HS-27A (cell line): ENCODE measurements around the gene TESMIN.
A peak's percentile ranks its signal among the peaks of the same experiment; 100 is the strongest.

Experiments
- DNase-seq: peaks from one replicate; pipeline ENCODE4 v3.0.0-alpha.2; 2012; ENCODE audit warnings: low read depth, missing footprints

Gene TESMIN, protein sequence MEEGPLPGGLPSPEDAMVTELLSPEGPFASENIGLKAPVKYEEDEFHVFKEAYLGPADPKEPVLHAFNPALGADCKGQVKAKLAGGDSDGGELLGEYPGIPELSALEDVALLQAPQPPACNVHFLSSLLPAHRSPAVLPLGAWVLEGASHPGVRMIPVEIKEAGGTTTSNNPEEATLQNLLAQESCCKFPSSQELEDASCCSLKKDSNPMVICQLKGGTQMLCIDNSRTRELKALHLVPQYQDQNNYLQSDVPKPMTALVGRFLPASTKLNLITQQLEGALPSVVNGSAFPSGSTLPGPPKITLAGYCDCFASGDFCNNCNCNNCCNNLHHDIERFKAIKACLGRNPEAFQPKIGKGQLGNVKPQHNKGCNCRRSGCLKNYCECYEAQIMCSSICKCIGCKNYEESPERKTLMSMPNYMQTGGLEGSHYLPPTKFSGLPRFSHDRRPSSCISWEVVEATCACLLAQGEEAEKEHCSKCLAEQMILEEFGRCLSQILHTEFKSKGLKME

DNA sequence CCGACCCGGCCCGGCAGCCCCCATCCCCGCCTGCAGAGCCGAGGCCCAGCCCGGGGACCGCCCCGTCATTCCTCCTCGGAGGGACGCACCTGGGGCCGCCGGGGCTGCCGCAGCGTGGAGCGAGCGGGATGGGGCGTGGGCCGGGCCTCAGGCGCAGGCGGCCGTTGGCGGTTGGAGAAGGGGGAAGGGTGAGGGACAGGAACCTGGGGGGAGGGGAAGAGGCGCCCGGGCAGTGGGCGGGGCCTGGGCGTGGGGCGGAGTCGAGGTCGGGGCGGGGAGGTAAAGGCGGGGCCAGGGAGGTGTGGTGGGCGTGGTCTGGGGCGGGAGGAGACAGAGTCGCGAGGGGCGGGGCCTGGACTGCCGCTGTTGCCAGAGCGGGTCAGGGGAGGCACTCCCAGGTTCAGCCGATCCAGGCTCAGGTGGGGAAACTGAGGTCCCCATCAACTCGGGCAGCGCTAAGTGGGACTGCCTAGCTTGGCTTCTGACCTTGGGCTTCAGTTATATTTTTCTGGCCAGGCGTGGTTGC is at the start of gene TESMIN:
TSS of gene TESMIN (minus strand) at position 190 of the 526 bp plus-strand sequence. CDS start 860 bp downstream, outside the sequence.
- DNase-seq: peak; percentile 46

DNA sequence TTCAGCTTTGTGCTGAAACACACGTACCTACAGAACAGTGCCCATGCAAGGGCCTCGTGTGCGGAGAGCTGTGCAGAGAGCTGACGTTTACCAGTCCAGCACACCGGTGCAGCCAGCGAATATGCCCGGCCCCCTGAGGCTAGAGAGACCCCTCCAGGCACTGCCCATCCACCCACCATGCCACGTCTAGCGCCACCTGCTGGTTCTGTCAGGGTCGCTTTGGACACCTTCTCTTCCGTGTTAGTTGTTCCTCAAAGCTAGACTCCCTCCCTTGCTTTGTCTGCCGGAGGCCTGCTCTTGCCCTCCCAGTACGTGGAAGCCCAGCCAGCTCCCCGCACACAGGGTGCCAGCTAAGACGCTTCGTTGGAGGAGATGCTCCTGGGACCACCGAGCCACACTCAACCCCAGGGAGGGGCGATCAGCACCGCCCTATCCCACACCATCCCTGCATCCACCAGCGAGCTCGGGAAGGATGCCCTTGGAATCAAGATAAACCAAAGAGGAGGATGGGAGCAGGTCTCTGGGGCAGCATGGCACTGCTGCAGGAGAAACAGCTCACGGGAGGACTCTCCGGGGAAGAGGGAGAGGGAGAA is 47.0 kb upstream of the TESMIN start:
- DNase-seq: no peak

DNA sequence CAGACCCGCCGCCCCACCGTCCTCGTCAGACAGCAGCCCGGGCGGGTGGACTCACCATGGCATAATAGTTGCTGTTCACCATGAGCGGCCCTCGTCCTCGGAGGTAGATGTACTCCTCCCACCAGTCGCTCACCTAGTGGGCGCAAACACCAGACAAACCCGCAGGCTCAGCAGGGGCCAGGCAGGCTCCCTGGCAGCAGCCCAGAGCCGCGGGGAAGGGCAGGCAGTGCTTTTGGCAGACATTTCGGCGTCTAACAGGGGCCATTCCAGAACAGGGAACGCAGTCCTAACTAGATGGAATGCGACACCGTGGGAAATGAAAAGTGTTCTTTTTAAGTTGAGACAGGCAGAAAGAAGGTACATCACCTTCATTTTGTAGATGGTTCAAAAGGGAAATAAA is 45.5 kb upstream of the TESMIN start:
- no peak for DNase-seq

DNA sequence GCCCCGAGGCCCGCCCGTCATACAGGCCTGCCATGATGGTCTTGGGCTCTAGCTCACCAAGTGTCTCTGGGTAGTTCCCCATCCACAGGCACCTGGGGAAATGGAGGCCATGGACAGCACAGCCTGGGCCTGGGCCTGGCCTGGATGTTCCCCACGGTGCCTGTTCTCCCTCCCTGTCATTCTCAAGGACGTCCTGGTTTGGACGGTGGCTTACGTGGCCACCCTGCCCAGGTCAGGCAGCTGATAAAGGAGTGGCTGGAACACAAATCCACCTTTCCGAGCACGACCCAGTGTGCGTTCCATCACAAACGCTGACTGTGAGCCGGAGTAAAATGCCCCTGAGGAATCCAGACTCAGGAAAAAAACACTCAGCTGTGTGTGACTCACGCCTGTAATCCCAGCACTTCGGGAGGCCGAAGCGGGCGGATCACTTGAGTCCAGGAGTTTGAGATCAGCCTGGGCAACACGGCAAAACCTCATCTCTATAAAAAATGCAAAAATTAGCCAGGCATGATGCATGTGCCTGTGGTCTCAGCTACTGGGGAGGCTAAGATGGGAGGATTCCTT is 41.2 kb upstream of the TESMIN start:
- DNase-seq: no peak

DNA sequence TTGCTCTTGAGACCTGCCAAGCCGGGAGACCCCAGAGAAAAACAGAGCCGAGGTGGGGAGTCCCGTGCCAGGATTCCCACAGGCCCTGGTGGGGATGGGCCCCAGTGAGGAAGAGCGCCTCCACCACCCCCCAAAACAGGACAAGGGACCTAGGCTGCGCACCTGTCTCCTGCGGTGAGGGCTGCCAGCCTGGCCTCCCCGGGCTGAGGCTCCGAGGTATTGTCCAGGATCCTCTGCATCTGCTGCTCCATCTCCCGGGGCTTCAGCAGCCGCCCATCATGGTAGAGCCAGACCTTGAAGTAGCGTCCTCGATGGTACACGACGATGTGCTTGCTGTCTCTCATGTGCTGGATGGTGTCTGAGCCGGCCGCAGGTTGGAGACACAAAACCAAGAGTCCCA is 33.3 kb upstream of the TESMIN start:
- DNase-seq: no peak

DNA sequence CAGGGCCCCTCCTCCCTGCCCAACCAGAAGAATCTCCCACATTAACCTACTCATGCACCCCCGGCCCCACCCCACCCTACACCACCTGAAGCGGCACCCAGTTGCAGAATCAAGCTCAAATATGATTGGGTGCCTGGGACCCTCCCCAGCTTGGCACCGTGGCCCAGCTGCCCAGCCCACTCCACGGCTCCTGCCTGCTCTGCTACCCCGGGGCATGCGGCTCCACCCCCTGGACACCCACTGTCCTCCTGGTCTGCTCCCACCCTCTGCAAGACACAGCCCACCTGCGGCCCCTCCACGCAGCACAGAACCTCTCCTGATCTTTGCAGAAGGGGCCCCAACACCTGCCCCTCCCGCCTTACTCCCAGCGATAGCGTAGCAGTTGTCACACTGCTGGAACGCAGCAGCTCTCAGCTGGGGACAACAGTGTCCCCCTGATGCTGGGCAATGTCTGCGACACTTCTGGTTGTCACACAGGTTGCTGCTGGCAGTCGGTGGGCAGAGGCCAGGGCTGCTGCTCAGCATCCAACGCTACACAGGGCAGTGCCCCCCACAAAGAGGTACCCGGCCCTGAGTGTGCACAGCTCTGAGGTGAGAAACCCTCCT is 32.0 kb upstream of the TESMIN start:
- no peak for DNase-seq

DNA sequence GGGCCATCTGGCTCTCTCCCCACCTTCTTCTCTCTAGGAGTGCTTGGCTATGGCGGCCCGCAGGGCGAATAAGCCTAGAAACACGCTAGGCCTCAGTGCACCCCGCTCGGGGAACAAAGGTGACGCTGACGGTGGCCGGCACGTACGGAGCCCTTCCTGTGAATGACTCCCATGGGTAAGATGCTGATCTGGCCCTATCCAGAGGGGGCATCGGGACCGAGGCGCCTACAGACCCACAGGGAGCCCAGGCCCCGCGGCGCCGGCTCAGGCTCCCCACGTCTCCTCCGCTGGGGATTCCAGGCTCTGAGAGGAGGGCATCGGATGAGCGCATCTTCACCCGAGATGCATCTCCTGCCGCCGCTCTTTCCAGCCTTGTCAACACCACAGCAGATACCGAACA is 31.4 kb upstream of the TESMIN start:
- DNase-seq: no peak

DNA sequence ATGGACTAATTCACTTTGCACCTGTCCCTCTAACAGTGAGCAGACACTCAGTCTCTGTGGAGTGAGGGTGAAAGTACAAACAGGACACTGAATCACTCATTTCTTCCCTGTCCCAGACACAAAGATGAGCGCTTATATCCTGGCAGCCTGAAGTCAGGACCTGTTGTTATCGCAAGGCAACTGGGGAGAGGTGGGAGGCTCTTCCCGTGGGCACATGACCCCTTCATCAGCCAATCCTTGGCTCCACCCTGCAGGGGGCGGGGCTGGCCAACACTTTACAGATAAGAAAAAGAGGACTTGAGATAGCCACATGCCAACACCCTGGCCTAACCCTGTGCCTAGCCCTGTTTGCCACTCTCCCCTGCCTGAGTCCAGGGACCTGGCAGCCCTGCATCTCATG is 29.5 kb upstream of the TESMIN start:
- no peak for DNase-seq

DNA sequence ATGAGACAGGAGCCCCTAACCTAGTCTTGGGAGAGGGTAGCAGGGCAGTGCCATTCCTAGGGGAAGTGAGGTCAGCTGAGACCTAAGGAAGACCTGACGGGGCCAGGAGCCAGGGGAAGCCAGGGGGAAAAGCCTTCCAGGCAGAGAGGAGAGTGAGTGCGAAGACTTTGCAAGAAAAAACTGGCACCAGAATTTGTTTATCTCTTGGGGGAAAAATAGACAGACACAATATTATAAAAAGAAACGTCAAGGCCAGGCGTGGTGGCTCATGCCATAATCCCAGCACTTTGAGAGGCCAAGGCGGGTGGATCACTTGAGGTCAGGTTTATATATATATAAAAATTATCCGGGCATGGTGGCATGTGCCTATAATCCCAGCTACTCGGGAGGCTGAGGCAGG is 26.9 kb upstream of the TESMIN start:
- DNase-seq: no peak

DNA sequence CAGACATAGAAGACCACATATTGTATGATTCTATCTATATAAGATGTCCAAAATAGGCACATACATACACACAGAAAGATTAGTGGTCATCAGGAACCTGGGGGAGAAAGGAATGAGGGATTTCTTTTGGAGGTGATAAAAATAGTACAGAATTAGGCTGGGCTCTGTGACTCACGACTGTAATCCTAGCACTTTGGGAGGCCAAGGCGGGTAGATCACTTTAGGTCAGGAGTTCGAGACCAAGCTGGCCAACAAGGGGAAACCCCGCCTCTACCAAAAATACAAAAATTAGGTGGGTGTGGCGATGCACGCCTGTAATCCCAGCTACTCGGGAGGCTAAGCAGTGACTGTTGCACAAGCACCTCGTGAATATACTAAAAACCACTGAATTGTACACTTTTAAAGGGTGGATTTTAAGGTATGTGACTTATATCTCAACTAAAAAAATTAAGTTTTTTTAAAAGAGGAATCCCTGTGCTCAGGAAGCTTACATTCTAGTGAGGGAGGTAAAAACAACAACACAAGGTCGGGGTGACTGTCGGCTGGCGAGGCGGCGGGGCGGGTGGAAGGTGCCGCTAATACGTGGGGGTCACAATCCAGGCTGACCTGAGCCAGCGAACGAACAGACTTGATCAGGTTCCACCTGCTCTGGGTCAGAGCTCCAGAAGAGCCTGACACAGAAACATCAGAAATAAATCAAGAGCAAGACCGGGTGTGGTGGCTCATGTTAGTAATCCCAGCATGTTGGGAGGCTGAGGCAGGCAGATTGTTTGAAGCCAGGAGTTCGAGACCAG is 25.3 kb upstream of the TESMIN start:
- no peak for DNase-seq

DNA sequence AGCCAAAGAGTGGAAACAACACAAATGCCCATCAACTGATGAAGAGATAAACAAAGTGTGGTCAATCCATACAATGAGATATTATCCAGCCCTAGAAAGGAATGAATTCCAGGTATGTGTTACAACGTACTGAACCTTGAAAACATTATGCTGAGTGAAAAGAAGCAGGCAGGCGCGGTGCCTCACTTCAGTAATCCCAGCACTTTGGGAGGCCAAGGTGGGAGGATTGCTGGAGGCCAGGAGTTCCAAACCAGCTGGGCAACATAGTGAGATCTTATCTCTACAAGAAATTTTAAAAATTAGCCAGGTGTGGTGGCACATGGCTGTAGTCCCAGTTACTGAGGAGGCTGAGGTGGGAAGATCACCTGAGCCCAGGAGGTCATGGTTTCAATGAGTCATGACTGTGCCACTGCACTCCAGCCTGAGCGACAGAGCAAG is 24.6 kb upstream of the TESMIN start:
- DNase-seq: no peak

DNA sequence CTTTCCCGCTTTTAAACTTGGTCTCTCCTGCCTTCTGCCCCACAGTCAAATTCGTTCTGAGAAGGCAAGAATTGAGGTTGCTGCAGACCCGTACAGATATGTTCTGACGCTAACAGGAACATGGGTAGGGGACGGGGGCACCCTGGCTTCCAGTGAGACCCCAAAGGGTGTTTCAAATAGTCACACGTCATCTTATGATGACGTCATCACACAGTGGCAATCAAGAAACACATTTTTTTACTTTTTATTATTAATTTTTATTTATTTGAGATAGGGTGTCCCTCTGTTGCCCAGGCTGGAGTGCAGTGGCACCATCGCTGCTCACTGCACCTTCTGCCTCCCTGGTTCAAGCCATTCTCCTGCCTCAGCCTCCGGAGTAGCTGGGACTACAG is 22.9 kb upstream of the TESMIN start:
- DNase-seq: no peak

DNA sequence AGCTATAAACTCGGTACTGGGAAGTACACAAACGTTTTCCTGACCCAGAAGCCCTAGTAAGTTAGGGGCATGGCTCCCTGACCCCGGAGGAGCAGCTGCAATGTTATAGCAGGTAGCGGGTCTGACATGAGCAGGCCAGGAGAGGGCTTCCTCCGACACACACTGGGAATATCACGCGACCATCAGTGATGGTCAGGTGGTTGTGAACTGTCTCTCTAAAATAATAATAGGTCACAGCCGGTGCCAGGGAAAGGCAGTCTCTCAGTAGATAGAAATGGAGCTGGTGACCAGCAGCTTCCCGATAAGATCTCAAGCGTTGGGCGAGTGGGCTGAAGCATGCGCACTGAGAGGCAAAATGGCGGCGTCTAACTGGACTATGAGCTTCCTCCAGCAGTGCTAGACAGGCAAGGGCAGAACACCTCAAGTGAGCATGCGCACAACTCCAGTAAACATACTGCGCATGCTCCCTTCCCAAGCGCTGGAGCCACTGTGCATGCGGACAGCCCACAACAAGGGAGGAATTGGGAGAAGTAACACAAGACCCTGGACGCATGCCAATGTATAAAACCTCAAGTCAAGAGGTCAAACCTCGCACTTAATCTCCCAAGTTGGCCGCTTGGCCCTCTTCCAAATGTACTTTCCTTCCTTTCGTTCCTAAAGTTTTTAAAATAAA is 22.3 kb upstream of the TESMIN start:
- DNase-seq: no peak

DNA sequence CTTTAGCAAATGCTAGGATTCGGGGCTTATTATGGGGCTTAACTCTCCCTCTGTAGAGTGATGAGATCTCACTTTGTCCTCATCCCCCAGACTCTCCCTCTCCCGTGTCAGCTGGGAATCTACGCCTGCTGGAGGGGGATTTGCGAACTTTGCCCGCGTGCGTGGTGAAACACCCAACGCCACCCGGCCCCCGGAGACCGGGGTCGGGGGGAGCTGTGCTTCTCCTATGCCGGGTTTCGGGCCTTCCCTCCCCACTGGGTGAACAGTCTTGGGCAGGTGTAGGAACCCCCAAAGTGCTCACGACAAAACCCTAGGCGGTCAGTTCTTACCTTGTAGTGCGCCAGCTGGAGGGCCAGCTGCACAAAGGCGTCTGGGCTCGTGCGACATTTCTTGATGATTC is 21.6 kb upstream of the TESMIN start:
- DNase-seq: no peak

DNA sequence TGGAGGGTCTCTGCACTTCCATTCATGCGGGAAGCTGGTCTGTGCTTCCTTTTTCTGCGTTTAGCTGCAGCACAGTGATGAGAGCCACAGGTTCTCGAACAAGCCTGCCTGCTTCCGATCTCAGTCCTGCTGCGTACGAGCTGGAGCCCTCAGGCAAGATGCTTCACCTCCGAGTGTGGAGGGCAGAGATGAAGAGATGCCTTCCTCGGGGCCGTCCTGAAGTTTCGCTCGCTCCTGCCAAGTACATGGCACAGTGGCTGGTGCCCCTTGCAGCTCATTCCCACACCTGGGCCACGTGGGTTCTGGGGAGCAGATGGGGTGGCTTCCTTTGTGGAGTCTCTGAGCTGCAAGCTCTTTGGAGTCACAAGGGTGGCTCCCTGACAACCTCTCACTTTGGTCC is 19.5 kb upstream of the TESMIN start:
- DNase-seq: no peak

DNA sequence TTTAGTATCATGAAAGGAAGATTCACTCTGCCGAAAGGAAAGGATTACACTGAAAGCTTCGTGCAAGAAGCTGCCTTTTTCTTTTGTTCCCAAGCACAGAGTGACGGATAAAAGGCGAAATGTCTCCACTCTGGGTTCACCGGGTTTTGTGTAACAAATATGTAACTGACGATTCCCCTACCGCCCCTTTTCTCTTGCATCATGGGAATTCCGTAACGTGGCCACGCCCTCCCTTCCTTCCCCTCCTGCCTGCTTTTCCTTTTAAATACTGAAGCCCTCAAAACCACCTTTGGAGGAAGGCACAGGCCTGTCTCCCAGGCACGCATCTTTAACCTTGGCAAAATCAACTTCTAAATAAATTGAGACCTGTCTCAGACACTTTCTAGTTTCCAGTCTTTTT is 16.4 kb upstream of the TESMIN start:
- no peak for DNase-seq

DNA sequence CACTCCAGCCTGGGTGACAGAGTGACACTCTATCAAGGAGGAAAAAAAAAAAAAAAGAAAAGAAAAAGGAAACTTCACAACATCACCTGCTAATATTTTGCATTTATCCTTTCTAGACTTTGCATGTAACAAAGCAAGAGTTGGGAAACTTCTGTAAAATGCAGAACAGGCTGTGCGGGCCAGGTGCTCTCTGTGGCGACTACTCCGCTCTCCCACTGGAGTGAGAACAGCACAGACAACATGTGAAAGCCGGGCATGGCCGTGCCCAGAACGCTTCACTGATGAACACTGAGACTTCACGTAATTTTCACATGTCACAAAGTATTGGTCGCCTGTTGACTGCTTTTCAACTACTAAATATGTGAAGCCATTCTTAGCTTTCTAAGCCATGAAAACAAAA is 15.5 kb upstream of the TESMIN start:
- no peak for DNase-seq

DNA sequence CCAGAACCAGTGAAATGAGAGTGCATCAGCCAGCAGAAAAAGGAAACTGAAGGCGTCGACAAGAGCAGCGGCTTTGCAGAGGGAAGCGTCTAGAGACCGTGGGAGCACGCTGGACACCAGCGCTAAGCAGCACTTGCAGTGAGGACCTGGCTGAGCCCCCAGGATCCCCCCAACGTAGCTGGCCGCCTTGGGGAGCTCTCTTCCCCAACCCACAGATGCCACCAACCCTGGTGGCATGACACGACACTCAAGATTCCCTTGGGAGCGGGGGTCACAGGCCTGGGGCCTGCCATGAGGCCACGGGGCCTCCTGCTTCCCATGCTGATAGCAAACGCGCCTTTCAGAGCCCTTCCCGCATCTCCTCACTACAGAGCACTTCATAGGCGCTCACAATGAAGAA is 13.4 kb upstream of the TESMIN start:
- DNase-seq: no peak

DNA sequence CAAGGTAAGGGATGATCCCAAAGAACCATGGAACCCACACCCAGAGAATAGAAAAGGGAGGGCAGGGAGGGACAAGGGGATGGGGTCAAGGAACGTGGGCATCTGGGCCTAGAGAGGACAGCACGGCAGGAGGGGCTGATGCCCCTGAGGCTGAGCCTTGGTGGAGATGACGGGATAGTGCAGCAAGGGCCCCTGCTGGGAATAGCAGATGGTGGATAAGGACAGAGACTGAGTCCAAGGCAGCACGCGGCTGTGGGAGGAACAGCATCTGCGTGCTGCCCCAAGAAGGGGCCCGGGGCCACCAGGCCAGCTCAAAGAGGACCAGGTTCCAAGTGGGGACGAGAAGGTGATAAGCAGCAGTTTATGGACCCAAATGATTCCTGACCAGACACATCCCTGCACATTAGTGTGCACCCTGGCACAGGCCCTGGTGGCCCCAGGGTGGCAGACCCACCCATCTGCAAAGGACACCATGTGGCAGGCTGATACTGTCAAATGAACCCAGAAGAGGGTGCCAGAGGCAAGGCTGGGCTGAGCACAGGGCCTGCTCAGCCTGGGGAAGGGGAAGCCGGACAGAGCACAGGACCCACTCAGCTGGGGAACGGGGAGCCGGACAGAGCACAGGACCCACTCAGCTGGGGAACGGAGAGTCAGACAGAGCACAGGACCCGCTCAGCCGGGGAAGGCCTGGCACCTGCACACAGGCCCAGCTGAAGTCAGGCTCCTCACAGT is 12.8 kb upstream of the TESMIN start:
- no peak for DNase-seq

DNA sequence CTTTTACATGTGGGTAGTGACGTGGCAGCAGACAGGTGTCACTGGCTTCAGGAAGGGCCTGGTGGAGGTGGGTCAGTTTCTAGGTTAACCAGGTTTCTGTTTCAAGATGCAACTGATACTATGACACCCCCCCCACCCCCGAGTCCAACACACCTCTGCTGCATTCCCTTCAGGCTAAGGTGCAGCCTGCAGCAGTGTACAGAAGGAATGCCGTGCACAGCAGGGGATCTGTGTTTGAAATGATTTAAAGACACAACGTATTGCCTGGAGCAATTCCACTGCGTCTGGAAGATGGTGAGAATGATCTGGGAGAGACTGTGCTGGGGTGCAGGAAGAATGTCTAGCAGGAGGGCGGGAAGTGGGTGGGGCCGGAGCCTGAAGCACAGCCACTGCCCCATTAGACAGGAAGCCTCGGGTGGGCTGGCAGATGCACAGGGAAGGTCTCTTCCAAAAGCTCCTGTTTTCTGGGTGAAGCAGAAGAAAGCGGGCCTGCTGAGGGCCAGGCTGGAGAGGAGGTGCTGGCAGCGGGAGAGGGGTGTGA is 11.9 kb upstream of the TESMIN start:
- DNase-seq: no peak
